T-helper 2 cell treated with Interferon-gamma antibody and Interleukin-4, amounts not matched to agents 5 μg/mL and 100 μg/mL, for 36 hours (primary cell): ENCODE data around the gene GRB2.

Source experiments
- DNase-seq: peaks from one replicate; pipeline ENCODE4 v3.0.0; 2021; ENCODE audit warnings: low spot score
- H3K27ac Mint-ChIP-seq: one replicate; pipeline ENCODE4 v1.8.0; 2021; ENCODE audit warnings: mild to moderate bottlenecking, mixed read lengths
- H3K27me3 Mint-ChIP-seq: one replicate; pipeline ENCODE4 v1.8.0; 2021; ENCODE audit warnings: low read depth, mixed read lengths
- H3K36me3 Mint-ChIP-seq: one replicate; pipeline ENCODE4 v1.8.0; 2021; ENCODE audit warnings: low read depth, mixed read lengths
- H3K4me1 Mint-ChIP-seq: one replicate; pipeline ENCODE4 v1.8.0; 2021; ENCODE audit warnings: low read depth, mixed read lengths
- H3K4me3 Mint-ChIP-seq: one replicate; pipeline ENCODE4 v1.8.0; 2022; ENCODE audit warnings: mild to moderate bottlenecking, moderate library complexity, mixed read lengths
- H3K9me3 Mint-ChIP-seq: one replicate; pipeline ENCODE4 v1.8.0; 2021; ENCODE audit warnings: mixed read lengths

GRB2 gene

DNA sequence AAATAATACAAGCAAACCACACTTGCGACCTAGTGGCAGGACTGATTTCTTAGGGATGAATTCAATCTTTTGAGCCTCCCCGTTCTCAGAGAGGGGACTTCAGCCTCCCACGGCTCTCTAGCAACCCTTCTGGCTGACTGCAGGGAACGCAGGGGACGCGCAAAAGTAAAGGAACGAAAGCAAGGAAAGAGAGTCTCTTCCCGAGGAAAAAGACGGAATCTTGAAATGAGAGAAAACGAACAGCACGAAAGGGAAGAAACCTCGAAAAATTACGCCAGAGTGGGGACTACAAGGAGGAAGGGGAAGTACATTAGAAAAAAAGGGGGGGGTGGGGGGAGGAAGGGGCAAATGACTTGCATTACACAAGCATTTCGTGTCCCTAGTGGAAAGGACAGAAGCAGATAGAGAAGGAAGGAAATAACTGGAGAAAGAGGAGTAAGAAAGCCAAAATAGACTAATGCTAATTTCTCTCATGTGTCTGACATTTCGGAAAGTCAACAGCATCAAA is 1.2 kb downstream of the GRB2 start:
- no peaks in the 10 kb centered on the region for H3K27me3 Mint-ChIP-seq
- peaks cover 18% of the 10 kb centered on the region for H3K36me3 Mint-ChIP-seq

DNA sequence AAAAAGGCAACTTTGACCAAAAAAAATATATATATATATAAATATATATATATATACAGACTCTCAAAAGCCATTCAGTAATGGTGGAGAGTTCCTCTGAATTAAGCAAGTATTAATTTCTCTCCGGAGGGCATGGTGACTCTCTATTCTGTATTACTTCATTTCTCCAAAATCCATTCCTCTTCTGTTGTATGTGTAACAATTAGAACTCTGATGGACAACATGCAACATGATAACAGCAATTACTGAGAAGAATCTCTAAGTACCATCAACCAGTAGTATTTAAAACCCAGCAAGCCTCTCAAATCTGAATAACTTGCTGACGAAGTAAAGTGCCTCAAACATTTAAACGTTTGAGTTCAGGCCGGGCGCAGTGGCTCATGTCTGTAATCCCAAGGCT is 2.3 kb downstream of the GRB2 start:
- H3K4me1 Mint-ChIP-seq = peaks cover 38% of the 10 kb centered on the region
- H3K9me3 Mint-ChIP-seq = no peaks in the 10 kb centered on the region
- no peak for DNase-seq

More for the DNA sequence above, 1.2 kb downstream of the GRB2 start:
- Mint-ChIP-seq H3K27ac (peak overlapping the region; percentile 99), H3K4me3 (peak overlapping the region; percentile 98), H3K9me3 (no peaks in the 10 kb centered on the region), H3K4me1 (peaks cover 39% of the 10 kb centered on the region)
- DNase-seq = peak; percentile 47

DNA sequence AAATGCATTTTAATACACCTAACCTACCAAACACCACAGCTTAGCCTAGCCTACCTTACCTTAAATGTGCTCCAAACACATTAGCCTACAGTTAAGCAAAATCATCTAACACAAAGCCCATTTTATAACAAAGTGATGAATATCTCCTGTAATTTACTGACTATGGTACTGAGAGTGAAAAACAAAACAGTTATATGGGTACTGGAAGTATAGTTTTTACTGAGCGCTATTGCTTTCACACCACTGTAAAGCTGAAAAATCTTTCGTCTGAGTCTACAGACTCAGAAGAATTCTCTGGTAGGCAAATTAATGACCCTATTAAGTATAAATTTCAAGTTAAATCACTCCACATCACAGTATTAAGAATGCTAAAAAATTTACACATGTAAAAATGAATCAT is 3.5 kb downstream of the GRB2 start:
- peak overlapping the region; percentile 52 for H3K4me3 Mint-ChIP-seq
- peaks cover 20% of the 10 kb centered on the region for H3K36me3 Mint-ChIP-seq
- H3K27ac Mint-ChIP-seq = peak overlapping the region; percentile 26
- H3K9me3 Mint-ChIP-seq = no peaks in the 10 kb centered on the region
- H3K27me3 Mint-ChIP-seq = no peaks in the 10 kb centered on the region
- DNase-seq = no peak
- H3K4me1 Mint-ChIP-seq = peaks cover 39% of the 10 kb centered on the region

More for the DNA sequence above, 2.3 kb downstream of the GRB2 start:
- Mint-ChIP-seq H3K4me3 (peak overlapping the region; percentile 98), H3K36me3 (peaks cover 18% of the 10 kb centered on the region), H3K27ac (peak overlapping the region; percentile 69), H3K27me3 (no peaks in the 10 kb centered on the region)

DNA sequence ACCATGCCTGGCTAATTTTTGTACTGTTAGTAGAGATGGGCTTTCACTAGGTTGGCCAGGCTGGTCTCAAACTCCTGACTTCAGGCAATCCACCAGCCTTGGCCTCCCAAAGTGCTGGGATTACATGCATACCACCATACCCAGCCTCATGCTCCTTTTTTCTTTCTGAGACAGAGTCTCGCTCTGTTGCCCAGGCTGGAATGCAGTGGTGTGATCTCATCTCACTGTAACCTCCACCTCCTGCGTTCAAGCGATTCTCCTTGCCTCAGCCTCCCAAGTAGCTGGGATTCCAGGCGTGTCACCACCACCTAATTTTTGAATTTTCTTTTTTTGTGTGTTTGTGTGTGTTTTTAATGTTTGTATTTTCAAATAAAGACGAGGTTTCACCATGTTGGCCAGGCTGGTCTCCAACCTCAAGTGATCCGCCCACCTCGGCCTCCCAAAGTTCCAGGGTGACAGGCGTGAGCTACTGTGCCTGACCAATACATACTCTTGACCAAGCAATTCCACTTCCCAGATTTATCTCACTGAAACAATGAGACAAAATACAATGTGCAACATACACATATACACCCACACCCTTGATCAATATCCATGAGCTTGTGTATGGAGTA is 5.0 kb downstream of the GRB2 start:
- H3K4me1 Mint-ChIP-seq = peaks cover 39% of the 10 kb centered on the region
- H3K9me3 Mint-ChIP-seq = no peaks in the 10 kb centered on the region
- H3K4me3 Mint-ChIP-seq = no peak overlapping the region
- peaks cover 21% of the 10 kb centered on the region for H3K36me3 Mint-ChIP-seq
- H3K27me3 Mint-ChIP-seq = no peaks in the 10 kb centered on the region
- H3K27ac Mint-ChIP-seq = no peak overlapping the region
- no peak for DNase-seq

DNA sequence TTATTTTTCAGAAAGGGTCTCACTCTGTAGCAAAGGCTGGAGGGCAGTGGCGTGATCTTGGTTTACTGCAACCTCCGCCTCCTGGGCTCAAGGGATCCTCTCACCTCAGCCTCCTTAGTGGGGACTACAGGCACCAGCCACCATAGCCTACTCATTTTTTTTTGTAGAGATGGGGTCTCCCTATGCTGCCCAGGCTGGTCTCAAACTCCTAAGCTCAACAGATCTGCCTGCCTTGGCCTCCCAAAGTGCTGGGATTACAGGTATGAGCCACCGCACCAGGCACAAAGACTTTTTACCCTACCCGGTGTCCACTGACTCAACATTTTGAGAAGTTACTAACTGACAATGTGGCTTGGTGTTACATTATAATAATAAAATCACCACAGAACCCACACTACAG is 7.2 kb downstream of the GRB2 start:
- DNase-seq = no peak
- Mint-ChIP-seq H3K27me3 (no peaks in the 10 kb centered on the region), H3K9me3 (no peaks in the 10 kb centered on the region), H3K4me3 (peak overlapping the region; percentile 34), H3K27ac (no peak overlapping the region), H3K4me1 (peaks cover 56% of the 10 kb centered on the region), H3K36me3 (peaks cover 16% of the 10 kb centered on the region)

DNA sequence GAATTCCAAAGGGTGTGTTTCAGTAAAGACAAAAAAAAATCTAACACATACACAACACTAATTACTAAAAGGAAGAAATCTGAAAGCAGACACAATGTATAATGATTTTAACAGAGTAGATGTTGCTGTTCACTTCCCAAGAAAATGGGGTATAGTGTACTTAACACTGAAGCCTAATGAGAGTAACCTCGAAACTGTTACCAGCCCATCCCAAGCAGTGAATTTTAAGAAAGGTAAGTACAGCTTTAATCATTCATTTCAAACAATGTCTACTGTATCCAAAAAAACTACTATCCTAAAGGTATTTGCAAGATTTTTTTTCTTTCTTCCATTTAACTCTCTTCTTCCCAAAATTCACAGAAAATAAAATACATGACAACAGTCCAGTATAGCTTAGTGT is 8.3 kb downstream of the GRB2 start:
- DNase-seq = no peak
- Mint-ChIP-seq H3K9me3 (no peaks in the 10 kb centered on the region), H3K27ac (peak overlapping the region; percentile 69), H3K4me1 (peaks cover 56% of the 10 kb centered on the region), H3K4me3 (no peak overlapping the region), H3K36me3 (peaks cover 22% of the 10 kb centered on the region), H3K27me3 (no peaks in the 10 kb centered on the region)

DNA sequence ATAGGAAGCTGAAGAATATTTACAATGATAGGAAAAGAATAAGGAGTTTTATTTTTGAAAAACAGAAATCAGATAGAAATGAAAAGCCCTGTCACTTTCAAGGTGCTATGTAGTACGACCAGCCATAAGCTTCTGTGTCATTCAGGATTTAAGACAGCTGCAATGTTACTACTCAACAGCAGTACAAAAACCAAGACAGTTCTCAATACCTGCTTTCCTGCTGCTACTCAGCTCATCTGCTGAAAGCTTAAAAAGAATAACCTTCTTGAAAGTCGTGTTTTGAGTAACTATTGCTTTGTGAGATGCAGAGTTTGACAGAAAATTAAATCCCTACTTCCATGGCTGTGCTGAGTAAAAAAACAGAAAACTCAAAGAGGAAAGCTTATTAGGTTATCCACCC is 8.7 kb downstream of the GRB2 start:
- Mint-ChIP-seq H3K27ac (peak overlapping the region; percentile 69), H3K9me3 (no peaks in the 10 kb centered on the region), H3K36me3 (peaks cover 22% of the 10 kb centered on the region), H3K4me3 (no peak overlapping the region), H3K4me1 (peaks cover 54% of the 10 kb centered on the region), H3K27me3 (no peaks in the 10 kb centered on the region)
- DNase-seq = no peak

DNA sequence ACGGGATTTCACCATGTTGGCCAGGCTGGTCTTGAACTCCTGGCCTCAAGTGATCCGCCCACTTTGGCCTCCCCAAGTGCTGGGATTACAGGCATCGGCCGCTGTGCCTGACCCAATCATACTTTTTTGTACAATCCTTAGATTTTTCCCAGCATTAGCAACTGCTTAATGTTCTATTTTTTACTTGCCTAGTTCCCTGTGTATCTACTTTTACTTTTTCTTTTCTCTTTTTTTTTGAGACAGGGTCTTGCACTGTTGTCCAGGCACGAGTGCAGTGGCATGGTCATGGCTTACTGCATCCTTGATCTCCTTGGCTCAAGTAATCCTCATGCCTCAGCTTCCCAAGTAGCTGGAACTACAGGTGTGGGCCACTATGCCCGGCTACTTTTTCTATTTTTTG is 9.5 kb downstream of the GRB2 start:
- H3K9me3 Mint-ChIP-seq = no peaks in the 10 kb centered on the region
- peak overlapping the region; percentile 36 for H3K4me3 Mint-ChIP-seq
- H3K36me3 Mint-ChIP-seq = peaks cover 25% of the 10 kb centered on the region
- peaks cover 52% of the 10 kb centered on the region for H3K4me1 Mint-ChIP-seq
- no peaks in the 10 kb centered on the region for H3K27me3 Mint-ChIP-seq
- H3K27ac Mint-ChIP-seq = no peak overlapping the region
- no peak for DNase-seq

DNA sequence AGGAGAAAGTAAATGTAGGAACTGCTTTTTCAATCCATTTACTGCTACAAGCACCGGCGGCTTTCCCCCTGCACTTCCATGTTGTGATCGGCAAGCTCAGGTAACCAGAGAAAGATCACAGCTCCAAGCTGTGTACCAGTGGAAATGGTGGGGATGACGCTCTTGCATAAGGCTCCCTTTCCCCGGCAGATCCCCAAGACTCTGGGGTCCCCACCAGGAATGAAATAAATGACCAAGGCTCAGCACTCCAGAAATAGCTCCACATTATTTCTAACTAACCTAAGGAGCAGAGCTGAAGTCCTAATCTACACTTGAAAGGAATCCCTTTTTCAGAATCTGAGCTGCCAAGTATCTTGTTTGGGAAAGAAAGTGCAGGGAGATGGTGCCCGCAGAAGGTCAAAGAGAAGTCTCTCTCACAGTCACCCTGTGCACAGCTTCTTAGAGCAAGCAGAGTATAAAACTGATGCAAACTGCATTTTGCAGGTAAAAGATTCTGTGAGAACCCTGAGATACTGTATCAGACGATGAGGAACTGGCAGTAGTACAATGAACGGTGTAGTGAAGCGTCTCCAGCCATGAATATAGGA is 11.1 kb downstream of the GRB2 start:
- Mint-ChIP-seq H3K36me3 (peaks cover 29% of the 10 kb centered on the region), H3K4me1 (peaks cover 61% of the 10 kb centered on the region), H3K9me3 (no peaks in the 10 kb centered on the region), H3K27ac (peak overlapping the region; percentile 55), H3K27me3 (no peaks in the 10 kb centered on the region), H3K4me3 (peak overlapping the region; percentile 98)
- DNase-seq = no peak

DNA sequence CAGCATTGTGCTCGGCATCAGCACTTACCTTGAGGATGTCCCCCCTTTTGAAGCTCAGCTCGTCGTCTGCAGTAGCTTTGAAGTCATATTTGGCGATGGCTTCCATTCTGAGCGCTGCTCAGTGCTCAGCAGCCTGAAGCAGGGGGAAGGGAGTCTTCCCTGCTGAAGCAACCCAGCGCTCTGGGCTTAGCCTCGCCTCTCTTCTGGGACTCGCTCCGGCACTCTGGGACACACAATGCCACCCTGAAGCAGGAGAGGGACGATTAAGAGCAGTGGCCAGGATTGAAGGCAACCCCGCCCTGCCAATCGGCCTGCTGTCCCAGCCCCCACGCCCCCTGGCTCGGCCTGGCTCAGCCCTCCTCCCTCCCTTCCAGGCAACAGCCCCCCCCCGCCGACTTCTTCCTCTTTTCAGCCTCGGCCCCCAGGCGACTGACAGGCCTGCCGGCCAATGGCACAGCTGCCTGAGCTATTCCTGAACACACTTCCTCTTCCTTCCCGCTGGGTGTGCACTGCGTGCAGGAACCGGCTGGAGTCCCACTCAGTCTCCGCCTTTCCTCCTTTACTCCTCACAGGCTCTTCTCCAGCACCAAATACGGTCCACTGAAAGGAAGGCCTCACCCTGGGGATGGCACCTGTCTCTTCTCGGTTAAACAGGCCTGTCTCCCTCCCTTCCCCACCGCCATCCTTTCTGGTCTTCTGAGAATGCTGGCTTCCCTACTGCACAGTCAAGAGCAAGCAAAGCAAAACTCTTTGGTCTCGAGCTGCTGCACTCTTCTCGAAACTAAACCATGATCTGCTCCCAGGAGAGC is 11.8 kb downstream of the GRB2 start:
- Mint-ChIP-seq H3K4me3 (peak overlapping the region; percentile 98), H3K27me3 (no peaks in the 10 kb centered on the region), H3K36me3 (peaks cover 35% of the 10 kb centered on the region), H3K27ac (peak overlapping the region; percentile 67), H3K9me3 (no peaks in the 10 kb centered on the region), H3K4me1 (peaks cover 67% of the 10 kb centered on the region)
- peak; percentile 77 for DNase-seq

DNA sequence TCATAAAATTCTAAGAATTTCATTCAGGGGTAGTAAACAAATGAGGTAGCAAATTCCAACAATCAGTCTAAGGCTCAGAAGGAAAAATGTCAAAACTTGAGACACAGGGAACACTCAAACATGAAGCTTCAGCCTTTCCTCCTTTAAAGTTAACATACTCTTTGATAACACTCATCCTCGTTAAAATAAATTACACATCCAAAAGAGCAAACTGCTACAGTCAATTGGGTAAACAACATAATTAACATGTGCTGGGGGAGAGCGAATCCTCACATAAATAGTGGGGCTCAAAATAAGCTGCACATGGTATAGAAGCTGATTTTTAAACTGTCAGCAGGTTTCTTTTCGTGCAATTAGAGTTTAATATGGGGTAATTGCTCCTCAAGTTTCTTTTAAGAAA is 12.9 kb downstream of the GRB2 start:
- peaks cover 72% of the 10 kb centered on the region for H3K4me1 Mint-ChIP-seq
- H3K9me3 Mint-ChIP-seq = no peaks in the 10 kb centered on the region
- peak overlapping the region; percentile 42 for H3K4me3 Mint-ChIP-seq

DNA sequence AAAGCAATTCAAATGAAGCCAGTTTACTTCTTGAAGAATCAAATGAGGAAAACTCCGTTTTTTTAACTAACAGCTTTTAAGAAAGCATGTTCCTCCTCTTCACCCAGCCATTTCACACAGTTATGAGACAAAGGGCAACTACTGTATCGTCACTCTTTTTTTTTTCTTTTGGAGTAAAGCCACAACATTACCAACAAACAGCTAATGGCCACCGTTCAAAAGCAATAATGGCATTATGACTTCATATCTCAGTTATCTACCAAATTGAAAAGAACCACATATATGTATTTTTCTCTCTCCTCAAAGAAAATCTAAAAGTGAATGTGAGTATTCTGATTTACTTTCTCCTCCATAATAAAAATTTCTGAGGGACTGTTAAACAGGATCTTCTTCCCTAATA is 14.5 kb downstream of the GRB2 start:
- no peak overlapping the region for H3K4me3 Mint-ChIP-seq
- no peaks in the 10 kb centered on the region for H3K27me3 Mint-ChIP-seq
- no peak for DNase-seq
- no peaks in the 10 kb centered on the region for H3K9me3 Mint-ChIP-seq
- H3K27ac Mint-ChIP-seq = no peak overlapping the region
- peaks cover 42% of the 10 kb centered on the region for H3K36me3 Mint-ChIP-seq
- peaks cover 62% of the 10 kb centered on the region for H3K4me1 Mint-ChIP-seq

More for the DNA sequence above, 12.9 kb downstream of the GRB2 start:
- no peaks in the 10 kb centered on the region for H3K27me3 Mint-ChIP-seq
- H3K36me3 Mint-ChIP-seq = peaks cover 38% of the 10 kb centered on the region
- no peak for DNase-seq
- H3K27ac Mint-ChIP-seq = peak overlapping the region; percentile 44

DNA sequence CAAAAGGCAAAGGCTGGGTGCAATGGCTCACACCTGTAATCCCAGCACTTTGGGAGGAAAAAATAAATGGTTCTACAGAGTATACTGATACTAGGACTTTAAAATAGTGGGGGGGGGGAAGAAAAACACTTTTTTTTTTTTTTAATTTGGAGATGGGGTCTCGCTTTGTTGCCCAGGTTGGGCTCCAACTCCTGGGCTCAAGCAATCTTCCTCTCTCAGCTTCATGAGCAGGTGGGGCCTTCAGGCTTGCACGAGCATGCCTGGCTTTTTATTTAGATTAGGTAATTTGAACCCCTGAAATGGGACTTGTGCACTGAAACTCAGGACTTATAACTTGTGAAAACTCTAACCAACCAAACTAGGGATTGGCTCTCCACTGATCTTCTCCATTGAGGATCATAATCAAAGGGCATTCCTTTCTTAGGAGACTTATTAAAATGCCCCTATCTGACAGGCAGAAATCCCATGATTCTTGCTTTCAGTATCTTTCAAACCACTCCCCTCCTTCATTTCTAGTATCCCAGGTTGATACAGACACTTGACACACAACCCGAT is 16.9 kb downstream of the GRB2 start:
- Mint-ChIP-seq H3K9me3 (no peaks in the 10 kb centered on the region), H3K27me3 (no peaks in the 10 kb centered on the region), H3K27ac (peak overlapping the region; percentile 59), H3K4me3 (no peak overlapping the region), H3K4me1 (peaks cover 45% of the 10 kb centered on the region), H3K36me3 (peaks cover 39% of the 10 kb centered on the region)
- DNase-seq = no peak

DNA sequence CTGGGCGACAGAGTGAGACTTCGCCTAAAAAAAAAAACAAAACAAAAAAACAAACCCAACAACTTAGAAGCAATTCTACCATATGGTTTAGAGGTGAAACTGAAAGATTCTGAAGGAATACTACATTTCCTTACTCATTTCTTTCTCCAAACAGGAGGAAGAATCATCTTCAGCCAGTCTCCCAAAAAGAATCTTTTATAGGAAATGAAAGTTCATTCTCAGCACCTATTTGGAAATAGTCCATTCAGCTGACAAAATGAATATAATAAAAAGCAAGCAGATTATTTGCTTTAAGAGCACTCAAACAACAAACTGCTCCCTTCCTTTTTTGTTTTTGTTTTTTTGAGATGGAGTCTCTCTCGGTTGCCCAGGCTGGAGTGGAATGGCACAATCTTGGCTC is 17.7 kb downstream of the GRB2 start:
- Mint-ChIP-seq H3K4me3 (no peak overlapping the region), H3K27ac (no peak overlapping the region), H3K27me3 (no peaks in the 10 kb centered on the region), H3K9me3 (no peaks in the 10 kb centered on the region), H3K36me3 (peaks cover 34% of the 10 kb centered on the region), H3K4me1 (peaks cover 40% of the 10 kb centered on the region)
- no peak for DNase-seq
